ENCODE results near the gene HTRA2. TPM values are rescaled to one million over a fixed set of nuclear protein-coding genes. Genes with fewer than 3 reads are reported as not detected.

Gene HTRA2
- total RNA-seq, 4 donors from 2014 or later = 13.1 to 40.1 (median 33.9) TPM

GRCh38 chr2:74499267-74499939, 30.3 kb upstream of the HTRA2 start, which contains the start of gene LBX2:
LBX2 (minus strand) TSS chr2:74499603; CDS start chr2:74499537, 66 bp downstream.
- no peak within 1 kb of the TSS for H3K27ac ChIP-seq
- peaks cover 0 to 15% of the 10 kb centered on the region in 2 donors for H3K4me1 ChIP-seq
- intact Hi-C loops (cut with DNase I; ENCODE audit: low total_unique reads) = no loop called here
- no peak for TF ChIP-seq CTCF (IDR thresholded peaks at IDR 0.05)
- no peak for TF ChIP-seq POLR2A (IDR thresholded peaks at IDR 0.05)
- no peaks in the 10 kb centered on the region for H3K9me3 ChIP-seq
- DNase-seq = no peak
- H3K27me3 ChIP-seq = peaks cover 4 to 28% of the 10 kb centered on the region in 2 donors
- no peak within 1 kb of the TSS for H3K4me3 ChIP-seq
- no peaks in the 10 kb centered on the region for H3K36me3 ChIP-seq

GRCh38 chr2:74499940-74500577, 29.7 kb upstream of the HTRA2 start:
- Histone ChIP-seq H3K4me1 (peaks cover 0 to 15% of the 10 kb centered on the region in 2 donors), H3K27ac (no peak overlapping the region), H3K4me3 (no peak overlapping the region), H3K9me3 (no peaks in the 10 kb centered on the region), H3K27me3 (peaks cover 4 to 28% of the 10 kb centered on the region in 2 donors), H3K36me3 (no peaks in the 10 kb centered on the region)
- DNase-seq = no peak
- no peak for TF ChIP-seq POLR2A (IDR thresholded peaks at IDR 0.05)
- no peak for TF ChIP-seq CTCF (IDR thresholded peaks at IDR 0.05)
- intact Hi-C loops (cut with DNase I; ENCODE audit: low total_unique reads) = no loop called here

DNA sequence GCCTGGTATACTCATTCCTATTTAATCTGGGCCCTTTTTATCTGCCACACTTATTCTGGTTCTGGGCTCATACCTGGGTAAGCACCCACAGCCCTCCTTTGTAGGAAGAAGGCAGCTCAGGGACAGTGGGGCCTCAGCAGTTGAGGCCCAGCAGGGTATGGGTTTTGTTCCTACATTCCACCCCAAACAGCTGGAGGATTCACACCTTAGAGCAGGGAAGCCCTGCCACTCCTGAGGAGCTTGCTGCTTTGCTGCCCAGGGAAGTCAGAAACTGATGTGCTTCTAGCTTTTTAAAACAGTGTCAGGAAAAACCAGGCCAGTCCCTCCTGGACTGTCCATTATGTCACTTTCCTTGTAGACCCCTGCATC, 29.2 kb upstream of the HTRA2 start:
- peaks cover 4 to 28% of the 10 kb centered on the region in 2 donors for H3K27me3 ChIP-seq
- no peak for DNase-seq
- H3K9me3 ChIP-seq = no peaks in the 10 kb centered on the region
- peaks cover 0 to 15% of the 10 kb centered on the region in 2 donors for H3K4me1 ChIP-seq
- intact Hi-C loops (cut with DNase I; ENCODE audit: low total_unique reads) = no loop called here
- H3K36me3 ChIP-seq = no peaks in the 10 kb centered on the region
- H3K4me3 ChIP-seq = no peak overlapping the region
- TF ChIP-seq POLR2A (IDR thresholded peaks at IDR 0.05) (no peak), CTCF (IDR thresholded peaks at IDR 0.05) (no peak)
- no peak overlapping the region for H3K27ac ChIP-seq

GRCh38 chr2:74501335-74502071, 28.2 kb upstream of the HTRA2 start:
- intact Hi-C loops (cut with DNase I; ENCODE audit: low total_unique reads) = no loop called here
- Histone ChIP-seq H3K9me3 (no peaks in the 10 kb centered on the region), H3K4me1 (peaks cover 0 to 19% of the 10 kb centered on the region in 2 donors), H3K27me3 (peaks cover 4 to 28% of the 10 kb centered on the region in 2 donors), H3K36me3 (no peaks in the 10 kb centered on the region), H3K27ac (no peak overlapping the region), H3K4me3 (no peak overlapping the region)
- TF ChIP-seq POLR2A (IDR thresholded peaks at IDR 0.05) (no peak), CTCF (IDR thresholded peaks at IDR 0.05) (no peak)
- no peak for DNase-seq
